Measurements from ENCODE around the gene FRG2B. TPM values are rescaled to one million over a fixed set of nuclear protein-coding genes. Genes with fewer than 3 reads are reported as not detected.
"Not testable (repeated sequence)": the region's sequence is repeated elsewhere in the genome, so short reads cannot be mapped to it uniquely, and the experiment has no call there.

Gene FRG2B
- total RNA-seq, 1 donor from 2014 or later: not detected

GRCh38 chr10:133600657-133601056 is 25.9 kb downstream of the FRG2B start:
- H3K27me3 ChIP-seq (ENCODE audit: control insufficient read depth in 3 of 3, insufficient read depth in 3 of 3, low read length in 3 of 3): peaks cover 7 to 13% (median 11%) of the 10 kb centered on the region in 3 donors
- no peaks in the 10 kb centered on the region for H3K4me1 ChIP-seq (ENCODE audit: control insufficient read depth in 3 of 3, insufficient read depth in 3 of 3, low read length in 3 of 3)
- no peak overlapping the region for H3K4me3 ChIP-seq (ENCODE audit: low read length in 3 of 3)
- H3K9me3 ChIP-seq (ENCODE audit: control insufficient read depth in 3 of 3, low read length in 3 of 3): no peaks in the 10 kb centered on the region
- no peaks in the 10 kb centered on the region for H3K36me3 ChIP-seq (ENCODE audit: control insufficient read depth in 3 of 3, insufficient read depth in 3 of 3, low read length in 3 of 3)
- H3K27ac ChIP-seq (ENCODE audit: low read depth, low read length): no peak overlapping the region
- no peak overlapping the region for H3K9ac ChIP-seq (ENCODE audit: low read depth in 1 of 3, low read length in 3 of 3)

DNA sequence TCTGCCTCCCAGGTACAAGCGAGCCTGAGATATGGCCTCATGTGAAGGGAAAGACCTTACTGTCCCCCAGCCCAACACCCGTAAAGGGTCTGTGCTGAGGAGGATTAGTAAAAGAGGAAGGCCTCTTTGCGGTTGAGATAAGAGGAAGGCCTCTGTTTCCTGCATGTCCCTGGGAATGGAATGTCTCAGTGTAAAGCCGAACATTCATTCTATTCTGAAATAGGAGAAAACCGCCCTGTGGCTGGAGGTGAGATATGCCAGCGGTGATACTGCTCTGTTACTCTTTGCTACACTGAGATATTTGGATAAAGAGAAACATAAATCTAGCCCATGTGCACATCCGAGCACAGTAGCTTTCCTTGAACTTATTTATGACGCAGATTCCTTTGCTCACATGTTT is 26.7 kb downstream of the FRG2B start:
- H3K4me3 ChIP-seq (ENCODE audit: low read length in 3 of 3); H3K4me1 ChIP-seq (ENCODE audit: control insufficient read depth in 3 of 3, insufficient read depth in 3 of 3, low read length in 3 of 3); H3K9ac ChIP-seq (ENCODE audit: low read depth in 1 of 3, low read length in 3 of 3); H3K27ac ChIP-seq (ENCODE audit: low read depth, low read length); H3K9me3 ChIP-seq (ENCODE audit: control insufficient read depth in 3 of 3, low read length in 3 of 3); H3K36me3 ChIP-seq (ENCODE audit: control insufficient read depth in 3 of 3, insufficient read depth in 3 of 3, low read length in 3 of 3): not testable (repeated sequence)
- H3K27me3 ChIP-seq (ENCODE audit: control insufficient read depth in 3 of 3, insufficient read depth in 3 of 3, low read length in 3 of 3): peaks cover 7 to 11% (median 11%) of the 10 kb centered on the region in 3 donors

DNA sequence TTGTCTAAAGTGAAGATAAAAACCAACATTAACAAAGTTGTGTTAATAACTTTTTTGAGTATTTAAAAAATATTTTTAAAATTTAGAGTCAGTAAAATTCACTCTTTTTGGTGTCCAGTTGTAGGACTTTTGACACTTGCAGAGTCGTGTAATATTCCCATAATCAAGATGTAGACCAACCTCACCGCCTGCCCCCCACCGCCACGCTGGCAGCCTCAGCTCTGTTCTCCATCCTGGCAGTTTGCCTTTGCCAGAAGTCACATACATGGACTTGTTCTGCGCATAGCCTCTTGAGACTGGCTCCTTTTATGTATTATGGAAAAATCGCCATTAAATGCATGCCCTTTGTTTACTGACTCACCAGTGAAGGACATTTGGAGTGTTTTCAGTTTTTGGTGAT is 33.9 kb downstream of the FRG2B start:
- no peaks in the 10 kb centered on the region for H3K4me1 ChIP-seq (ENCODE audit: control insufficient read depth in 3 of 3, insufficient read depth in 3 of 3, low read length in 3 of 3)
- H3K27ac ChIP-seq (ENCODE audit: low read depth, low read length): no peak overlapping the region
- no peaks in the 10 kb centered on the region for H3K36me3 ChIP-seq (ENCODE audit: control insufficient read depth in 3 of 3, insufficient read depth in 3 of 3, low read length in 3 of 3)
- H3K27me3 ChIP-seq (ENCODE audit: control insufficient read depth in 3 of 3, insufficient read depth in 3 of 3, low read length in 3 of 3): peaks cover 8 to 27% (median 18%) of the 10 kb centered on the region in 3 donors
- H3K4me3 ChIP-seq (ENCODE audit: low read length in 3 of 3): no peak overlapping the region
- H3K9me3 ChIP-seq (ENCODE audit: control insufficient read depth in 3 of 3, low read length in 3 of 3): peaks cover 0 to 2% (median 0%) of the 10 kb centered on the region in 3 donors
- H3K9ac ChIP-seq (ENCODE audit: low read depth in 1 of 3, low read length in 3 of 3): no peak overlapping the region

DNA sequence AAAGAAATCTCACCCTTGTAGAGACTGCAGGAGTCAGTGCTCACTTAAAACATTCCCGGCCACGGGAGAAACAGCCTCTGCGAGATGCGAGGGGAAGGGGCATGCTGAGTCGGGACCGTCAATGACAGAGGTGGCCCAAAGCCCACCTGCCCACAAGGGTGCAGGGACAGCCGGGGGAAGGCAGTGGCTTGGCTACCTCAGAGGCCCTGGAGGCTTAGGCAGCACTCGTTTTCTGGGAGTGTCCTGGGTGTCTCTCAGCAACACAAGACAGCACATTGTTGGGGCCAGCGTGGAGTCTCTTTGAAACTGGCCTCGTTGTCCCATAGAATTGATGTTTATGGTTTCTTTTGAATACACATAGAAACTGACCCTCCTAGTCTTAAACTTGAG is 35.6 kb downstream of the FRG2B start:
- no peak overlapping the region for H3K4me3 ChIP-seq (ENCODE audit: low read length in 3 of 3)
- peaks cover 8 to 27% (median 18%) of the 10 kb centered on the region in 3 donors for H3K27me3 ChIP-seq (ENCODE audit: control insufficient read depth in 3 of 3, insufficient read depth in 3 of 3, low read length in 3 of 3)
- no peak overlapping the region for H3K27ac ChIP-seq (ENCODE audit: low read depth, low read length)
- H3K4me1 ChIP-seq (ENCODE audit: control insufficient read depth in 3 of 3, insufficient read depth in 3 of 3, low read length in 3 of 3): no peaks in the 10 kb centered on the region
- H3K9ac ChIP-seq (ENCODE audit: low read depth in 1 of 3, low read length in 3 of 3): no peak overlapping the region
- H3K36me3 ChIP-seq (ENCODE audit: control insufficient read depth in 3 of 3, insufficient read depth in 3 of 3, low read length in 3 of 3): no peaks in the 10 kb centered on the region
- peaks cover 0 to 2% (median 0%) of the 10 kb centered on the region in 3 donors for H3K9me3 ChIP-seq (ENCODE audit: control insufficient read depth in 3 of 3, low read length in 3 of 3)

DNA sequence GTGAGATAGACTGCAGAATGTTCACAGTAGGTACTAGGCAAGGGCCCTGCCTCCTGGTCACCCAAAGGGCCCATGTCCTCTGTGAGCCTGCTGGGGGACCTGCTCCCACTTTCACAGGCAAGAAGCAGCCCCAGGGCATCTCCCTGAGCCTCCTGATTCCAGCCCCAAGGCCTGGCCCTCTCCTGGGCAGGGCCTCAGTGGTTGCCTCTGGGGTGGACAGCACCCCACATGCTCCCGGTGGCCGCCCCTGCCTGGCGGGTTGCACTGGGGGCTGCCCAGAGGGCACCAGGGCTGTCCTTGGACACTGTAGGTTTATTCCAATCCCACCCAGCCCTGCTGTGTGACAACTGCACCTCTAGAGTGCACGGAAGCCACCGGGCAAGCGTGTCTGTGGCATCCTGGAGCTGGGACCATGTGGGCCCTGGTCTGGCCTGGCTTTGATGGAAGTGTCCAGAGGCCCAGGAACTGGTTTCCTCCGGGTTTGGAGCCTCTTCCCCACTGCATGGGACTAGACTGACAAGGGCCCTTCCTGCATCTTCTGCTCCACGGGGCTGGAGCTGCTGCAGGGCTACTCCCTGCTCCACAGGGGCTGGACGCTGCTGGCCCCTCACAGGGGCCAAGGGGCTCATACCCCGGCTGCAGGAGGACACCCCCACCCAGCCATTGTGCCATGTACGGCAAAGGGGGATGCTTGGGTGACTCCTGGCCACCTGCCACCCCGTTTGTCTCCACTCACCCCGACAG is 36.2 kb downstream of the FRG2B start:
- H3K4me3 ChIP-seq (ENCODE audit: low read length in 3 of 3): no peak overlapping the region

GRCh38 chr10:133577037-133577436 is 49.6 kb downstream of the FRG2B start:
- H3K4me3 ChIP-seq (ENCODE audit: low read length in 3 of 3); H3K27ac ChIP-seq (ENCODE audit: low read depth, low read length); H3K36me3 ChIP-seq (ENCODE audit: control insufficient read depth in 3 of 3, insufficient read depth in 3 of 3, low read length in 3 of 3); H3K9ac ChIP-seq (ENCODE audit: low read depth in 1 of 3, low read length in 3 of 3); H3K27me3 ChIP-seq (ENCODE audit: control insufficient read depth in 3 of 3, insufficient read depth in 3 of 3, low read length in 3 of 3); H3K4me1 ChIP-seq (ENCODE audit: control insufficient read depth in 3 of 3, insufficient read depth in 3 of 3, low read length in 3 of 3); H3K9me3 ChIP-seq (ENCODE audit: control insufficient read depth in 3 of 3, low read length in 3 of 3): not testable (repeated sequence)

More for the DNA sequence above, 36.2 kb downstream of the FRG2B start:
- H3K36me3 ChIP-seq (ENCODE audit: control insufficient read depth in 3 of 3, insufficient read depth in 3 of 3, low read length in 3 of 3): no peaks in the 10 kb centered on the region
- H3K9me3 ChIP-seq (ENCODE audit: control insufficient read depth in 3 of 3, low read length in 3 of 3): peaks cover 0 to 2% (median 0%) of the 10 kb centered on the region in 3 donors
- H3K27me3 ChIP-seq (ENCODE audit: control insufficient read depth in 3 of 3, insufficient read depth in 3 of 3, low read length in 3 of 3): peaks cover 8 to 27% (median 18%) of the 10 kb centered on the region in 3 donors
- H3K4me1 ChIP-seq (ENCODE audit: control insufficient read depth in 3 of 3, insufficient read depth in 3 of 3, low read length in 3 of 3): no peaks in the 10 kb centered on the region
- no peak overlapping the region for H3K27ac ChIP-seq (ENCODE audit: low read depth, low read length)
- H3K9ac ChIP-seq (ENCODE audit: low read depth in 1 of 3, low read length in 3 of 3): no peak overlapping the region

Other genes starting within 250 kb of the FRG2B start
- gene PAOX, start 247.5 kb downstream of the FRG2B start, total RNA-seq: 7.3 TPM
- 21.9 TPM for gene MTG1, start 232.6 kb downstream of the FRG2B start, total RNA-seq
- gene SPRN, start 202.2 kb downstream of the FRG2B start, total RNA-seq: 0.52 TPM
- 1.6 TPM for gene SCART1, start 172.8 kb downstream of the FRG2B start, total RNA-seq
- 1.0 TPM for gene CYP2E1, start 99.4 kb downstream of the FRG2B start, total RNA-seq
- gene SYCE1, start 61.2 kb downstream of the FRG2B start, total RNA-seq: not detected

Data from skeletal muscle tissue (tissue), 4 donors.